IgD-negative memory B cell (primary cell): ENCODE results near the gene WDR45B. TPM values are rescaled to one million over a fixed set of nuclear protein-coding genes. Genes with fewer than 3 reads are reported as not detected.
"Not testable (repeated sequence)": the region's sequence is repeated elsewhere in the genome, so short reads cannot be mapped to it uniquely, and the experiment has no call there.

Experiments used
- H3K27ac Mint-ChIP-seq, 3 donors: one replicate each; pipeline ENCODE4 v1.8.0; 2020 to 2022; ENCODE audit warnings: mild to moderate bottlenecking in 3 of 3, mixed read lengths in 3 of 3, moderate library complexity in 1 of 3
- H3K27me3 Mint-ChIP-seq: one replicate; pipeline ENCODE4 v1.8.0; 2021; ENCODE audit warnings: mixed read lengths
- H3K36me3 Mint-ChIP-seq: one replicate; pipeline ENCODE4 v1.8.0; 2020; ENCODE audit warnings: mild to moderate bottlenecking, mixed read lengths
- H3K4me1 Mint-ChIP-seq, 3 donors: one replicate each; pipeline ENCODE4 v1.8.0; 2020 to 2022; ENCODE audit warnings: mixed read lengths in 3 of 3, mild to moderate bottlenecking in 1 of 3
- H3K4me3 Mint-ChIP-seq, 4 donors: one replicate each; pipeline ENCODE4 v1.8.0; 2020 to 2022; ENCODE audit warnings: mild to moderate bottlenecking in 4 of 4, mixed read lengths in 4 of 4, moderate library complexity in 3 of 4
- H3K9me3 Mint-ChIP-seq, 3 donors: one replicate each; pipeline ENCODE4 v1.8.0; 2020 to 2021; ENCODE audit warnings: mixed read lengths in 3 of 3, mild to moderate bottlenecking in 1 of 3
- polyA plus RNA-seq: library from polyadenylated mRNA; unstranded; fragments of 300-500 nt; fragmentation: Illumina TruSeq; gene quantifications from one replicate; pipeline ENCODE4 v1.2.3, GENCODE V29; 2021

Gene WDR45B
- polyA plus RNA-seq, 1 donor from 2014 or later: 32.1 TPM

- peak overlapping the region in 2 of 4 donors; percentile 3 to 17 for H3K4me3 Mint-ChIP-seq
Observed at GRCh38 chr17:82587234-82588086, 60.8 kb downstream of the WDR45B start.

GRCh38 chr17:82586576-82587233 is 61.5 kb downstream of the WDR45B start:
- H3K9me3 Mint-ChIP-seq: no peaks in the 10 kb centered on the region
- H3K4me1 Mint-ChIP-seq: peaks cover 3 to 12% (median 6%) of the 10 kb centered on the region in 3 donors
- H3K4me3 Mint-ChIP-seq: peak overlapping the region in 1 of 4 donors; percentile 17
- H3K27ac Mint-ChIP-seq: peak overlapping the region in 2 of 3 donors; percentile 72 to 91
- no peaks in the 10 kb centered on the region for H3K27me3 Mint-ChIP-seq
- H3K36me3 Mint-ChIP-seq: peaks cover 3% of the 10 kb centered on the region

More at GRCh38 chr17:82587234-82588086, 60.8 kb downstream of the WDR45B start:
- Mint-ChIP-seq H3K36me3 (peaks cover 3% of the 10 kb centered on the region), H3K27ac (peak overlapping the region in 2 of 3 donors; percentile 72 to 91), H3K9me3 (no peaks in the 10 kb centered on the region), H3K4me1 (peaks cover 7 to 14% (median 9%) of the 10 kb centered on the region in 3 donors), H3K27me3 (no peaks in the 10 kb centered on the region)

DNA sequence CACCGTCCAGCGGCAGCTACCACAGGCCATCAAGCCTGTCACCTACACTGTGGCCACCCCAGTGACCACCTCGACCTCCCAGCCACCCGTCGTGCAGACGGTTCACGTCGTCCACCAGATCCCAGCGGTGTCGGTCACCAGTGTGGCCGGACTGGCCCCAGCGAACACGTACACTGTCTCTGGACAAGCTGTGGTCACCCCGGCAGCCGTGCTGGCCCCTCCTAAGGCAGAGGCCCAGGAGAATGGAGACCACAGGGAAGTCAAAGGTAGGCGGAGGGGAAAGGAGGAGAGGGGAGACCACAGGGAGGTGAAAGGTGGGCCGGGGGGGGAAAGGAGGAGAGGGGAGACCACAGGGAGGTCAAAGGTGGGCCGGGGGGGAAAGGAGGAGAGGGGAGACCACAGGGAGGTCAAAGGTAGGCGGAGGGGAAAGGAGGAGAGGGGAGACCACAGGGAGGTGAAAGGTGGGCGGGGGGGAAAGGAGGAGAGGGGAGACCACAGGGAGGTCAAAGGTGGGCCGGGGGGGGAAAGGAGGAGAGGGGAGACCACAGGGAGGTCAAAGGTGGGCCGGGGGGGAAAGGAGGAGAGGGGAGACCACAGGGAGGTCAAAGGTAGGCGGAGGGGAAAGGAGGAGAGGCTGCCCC is 62.2 kb downstream of the WDR45B start:
- H3K36me3 Mint-ChIP-seq, H3K27me3 Mint-ChIP-seq, H3K9me3 Mint-ChIP-seq, H3K4me3 Mint-ChIP-seq: not testable (repeated sequence)
- H3K4me1 Mint-ChIP-seq: peaks cover 3 to 12% (median 6%) of the 10 kb centered on the region in 3 donors
- peak overlapping the region in 1 of 3 donors; percentile 77 for H3K27ac Mint-ChIP-seq

DNA sequence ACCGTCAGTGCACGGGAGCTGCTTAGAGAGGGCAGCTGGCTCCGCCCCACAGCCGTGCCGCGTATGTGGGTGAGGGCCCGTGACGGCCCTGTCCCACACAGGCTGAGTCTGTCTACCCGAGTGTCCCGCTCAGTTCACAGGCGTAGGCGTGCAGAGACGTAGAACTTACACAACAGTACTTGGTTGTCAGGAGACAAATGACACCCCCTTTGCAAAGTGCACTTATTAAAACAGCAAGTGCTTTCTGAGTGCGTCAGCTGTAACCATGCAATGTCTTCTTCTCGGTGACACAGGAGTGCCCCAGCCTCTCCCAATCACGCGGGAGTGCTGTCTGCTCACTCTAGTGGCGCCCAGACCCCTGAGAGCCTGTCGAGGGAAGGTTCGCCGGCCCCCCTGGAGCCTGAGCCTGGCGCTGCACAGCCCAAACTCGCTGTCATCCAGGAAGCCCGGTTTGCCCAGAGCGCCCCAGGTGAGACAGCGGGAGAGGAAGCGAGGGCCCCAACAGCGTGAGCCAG is 64.5 kb downstream of the WDR45B start:
- Mint-ChIP-seq H3K4me1 (peaks cover 3 to 7% (median 6%) of the 10 kb centered on the region in 3 donors), H3K9me3 (no peaks in the 10 kb centered on the region), H3K27ac (peak overlapping the region in 2 of 3 donors; percentile 23 to 35), H3K36me3 (peaks cover 3% of the 10 kb centered on the region), H3K27me3 (no peaks in the 10 kb centered on the region), H3K4me3 (peak overlapping the region in 1 of 4 donors; percentile 25)

DNA sequence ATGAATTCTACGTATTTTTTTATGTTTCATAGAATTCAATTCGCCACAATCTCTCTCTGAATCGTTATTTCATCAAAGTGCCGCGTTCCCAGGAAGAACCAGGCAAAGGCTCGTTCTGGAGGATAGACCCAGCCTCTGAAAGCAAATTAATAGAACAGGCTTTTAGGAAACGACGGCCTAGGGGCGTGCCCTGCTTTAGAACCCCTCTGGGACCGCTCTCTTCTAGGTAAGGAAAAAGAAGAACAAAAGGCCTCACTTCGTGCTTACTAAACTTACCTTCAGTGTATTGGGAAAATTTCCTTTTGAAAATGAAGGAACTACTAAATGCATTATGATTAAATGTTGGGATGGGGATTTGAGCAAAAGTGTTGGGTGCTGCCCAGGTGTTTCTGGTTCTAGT is 65.5 kb downstream of the WDR45B start:
- Mint-ChIP-seq H3K4me1 (peaks cover 3 to 7% (median 6%) of the 10 kb centered on the region in 3 donors), H3K36me3 (peaks cover 3% of the 10 kb centered on the region), H3K27me3 (no peaks in the 10 kb centered on the region), H3K4me3 (no peak overlapping the region), H3K27ac (no peak overlapping the region), H3K9me3 (no peaks in the 10 kb centered on the region)

GRCh38 chr17:82582213-82582612 is 66.0 kb downstream of the WDR45B start:
- Mint-ChIP-seq H3K27ac (no peak overlapping the region), H3K9me3 (no peaks in the 10 kb centered on the region), H3K27me3 (no peaks in the 10 kb centered on the region), H3K4me1 (peaks cover 3 to 5% (median 5%) of the 10 kb centered on the region in 3 donors), H3K4me3 (no peak overlapping the region), H3K36me3 (peaks cover 3% of the 10 kb centered on the region)

- not testable (repeated sequence) for H3K27ac Mint-ChIP-seq, H3K27me3 Mint-ChIP-seq, H3K4me1 Mint-ChIP-seq, H3K4me3 Mint-ChIP-seq, H3K9me3 Mint-ChIP-seq, H3K36me3 Mint-ChIP-seq
Observed at GRCh38 chr17:82579969-82580368, 68.3 kb downstream of the WDR45B start.

DNA sequence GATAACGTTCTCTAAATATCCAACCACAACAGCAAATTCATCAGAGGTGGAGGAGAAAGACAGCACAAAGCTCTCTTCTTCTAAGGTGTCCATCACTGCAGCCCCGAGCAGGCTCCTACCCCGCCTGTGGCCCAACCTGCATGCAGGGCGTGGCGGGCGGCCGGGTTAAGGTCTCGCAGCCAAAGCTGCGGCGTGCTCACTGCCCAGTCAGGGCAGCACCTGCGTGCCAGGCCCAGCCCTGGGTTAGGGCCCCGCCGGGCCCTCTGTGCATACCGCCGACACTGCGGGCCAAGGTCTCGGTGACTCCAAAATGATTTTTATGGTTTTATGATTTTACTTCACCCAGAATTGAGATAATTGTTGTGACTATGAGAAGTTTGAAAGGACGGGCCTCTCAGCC is 70.9 kb downstream of the WDR45B start:
- no peak overlapping the region for H3K27ac Mint-ChIP-seq
- no peaks in the 10 kb centered on the region for H3K27me3 Mint-ChIP-seq
- H3K9me3 Mint-ChIP-seq: no peaks in the 10 kb centered on the region
- no peaks in the 10 kb centered on the region for H3K4me1 Mint-ChIP-seq
- no peaks in the 10 kb centered on the region for H3K36me3 Mint-ChIP-seq
- H3K4me3 Mint-ChIP-seq: no peak overlapping the region

GRCh38 chr17:82575581-82576221 is 72.5 kb downstream of the WDR45B start:
- not testable (repeated sequence) for H3K27ac Mint-ChIP-seq, H3K4me3 Mint-ChIP-seq, H3K4me1 Mint-ChIP-seq, H3K27me3 Mint-ChIP-seq, H3K9me3 Mint-ChIP-seq, H3K36me3 Mint-ChIP-seq

GRCh38 chr17:82574041-82574440 is 74.2 kb downstream of the WDR45B start:
- no peaks in the 10 kb centered on the region for H3K36me3 Mint-ChIP-seq
- H3K27me3 Mint-ChIP-seq: no peaks in the 10 kb centered on the region
- H3K4me1 Mint-ChIP-seq: peaks cover 0 to 2% (median 1%) of the 10 kb centered on the region in 3 donors
- no peak overlapping the region for H3K4me3 Mint-ChIP-seq
- H3K9me3 Mint-ChIP-seq: no peaks in the 10 kb centered on the region
- no peak overlapping the region for H3K27ac Mint-ChIP-seq

- peak overlapping the region in 1 of 3 donors; percentile 27 for H3K27ac Mint-ChIP-seq
- H3K27me3 Mint-ChIP-seq: no peaks in the 10 kb centered on the region
- peaks cover 3% of the 10 kb centered on the region for H3K36me3 Mint-ChIP-seq
- H3K9me3 Mint-ChIP-seq: no peaks in the 10 kb centered on the region
- no peak overlapping the region for H3K4me3 Mint-ChIP-seq
- peaks cover 0 to 3% (median 2%) of the 10 kb centered on the region in 3 donors for H3K4me1 Mint-ChIP-seq
Observed at GRCh38 chr17:82571855-82572254, 76.4 kb downstream of the WDR45B start.

- Mint-ChIP-seq H3K27ac (no peak overlapping the region), H3K36me3 (peaks cover 3% of the 10 kb centered on the region), H3K9me3 (no peaks in the 10 kb centered on the region), H3K4me3 (no peak overlapping the region), H3K27me3 (no peaks in the 10 kb centered on the region), H3K4me1 (peaks cover 0 to 3% (median 2%) of the 10 kb centered on the region in 3 donors)
Observed at GRCh38 chr17:82570277-82570676, 78.0 kb downstream of the WDR45B start.

- Mint-ChIP-seq H3K9me3 (no peaks in the 10 kb centered on the region), H3K27me3 (no peaks in the 10 kb centered on the region), H3K36me3 (peaks cover 3% of the 10 kb centered on the region), H3K27ac (no peak overlapping the region), H3K4me3 (no peak overlapping the region), H3K4me1 (peaks cover 0 to 3% (median 2%) of the 10 kb centered on the region in 3 donors)
Observed at GRCh38 chr17:82569621-82570020, 78.6 kb downstream of the WDR45B start.

- H3K27me3 Mint-ChIP-seq: no peaks in the 10 kb centered on the region
- H3K4me3 Mint-ChIP-seq: no peak overlapping the region
- H3K9me3 Mint-ChIP-seq: no peaks in the 10 kb centered on the region
- H3K4me1 Mint-ChIP-seq: peaks cover 0 to 3% (median 2%) of the 10 kb centered on the region in 3 donors
- no peak overlapping the region for H3K27ac Mint-ChIP-seq
- H3K36me3 Mint-ChIP-seq: peaks cover 3% of the 10 kb centered on the region
Observed at GRCh38 chr17:82568997-82569393, 79.2 kb downstream of the WDR45B start.
